ENCODE measurements around the gene PMS2.
A peak's percentile ranks its signal among the peaks of the same experiment; 100 is the strongest.
"Not testable (repeated sequence)": the region's sequence is repeated elsewhere in the genome, so short reads cannot be mapped to it uniquely, and the experiment has no call there.

PMS2 gene, protein sequence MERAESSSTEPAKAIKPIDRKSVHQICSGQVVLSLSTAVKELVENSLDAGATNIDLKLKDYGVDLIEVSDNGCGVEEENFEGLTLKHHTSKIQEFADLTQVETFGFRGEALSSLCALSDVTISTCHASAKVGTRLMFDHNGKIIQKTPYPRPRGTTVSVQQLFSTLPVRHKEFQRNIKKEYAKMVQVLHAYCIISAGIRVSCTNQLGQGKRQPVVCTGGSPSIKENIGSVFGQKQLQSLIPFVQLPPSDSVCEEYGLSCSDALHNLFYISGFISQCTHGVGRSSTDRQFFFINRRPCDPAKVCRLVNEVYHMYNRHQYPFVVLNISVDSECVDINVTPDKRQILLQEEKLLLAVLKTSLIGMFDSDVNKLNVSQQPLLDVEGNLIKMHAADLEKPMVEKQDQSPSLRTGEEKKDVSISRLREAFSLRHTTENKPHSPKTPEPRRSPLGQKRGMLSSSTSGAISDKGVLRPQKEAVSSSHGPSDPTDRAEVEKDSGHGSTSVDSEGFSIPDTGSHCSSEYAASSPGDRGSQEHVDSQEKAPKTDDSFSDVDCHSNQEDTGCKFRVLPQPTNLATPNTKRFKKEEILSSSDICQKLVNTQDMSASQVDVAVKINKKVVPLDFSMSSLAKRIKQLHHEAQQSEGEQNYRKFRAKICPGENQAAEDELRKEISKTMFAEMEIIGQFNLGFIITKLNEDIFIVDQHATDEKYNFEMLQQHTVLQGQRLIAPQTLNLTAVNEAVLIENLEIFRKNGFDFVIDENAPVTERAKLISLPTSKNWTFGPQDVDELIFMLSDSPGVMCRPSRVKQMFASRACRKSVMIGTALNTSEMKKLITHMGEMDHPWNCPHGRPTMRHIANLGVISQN

DNA sequence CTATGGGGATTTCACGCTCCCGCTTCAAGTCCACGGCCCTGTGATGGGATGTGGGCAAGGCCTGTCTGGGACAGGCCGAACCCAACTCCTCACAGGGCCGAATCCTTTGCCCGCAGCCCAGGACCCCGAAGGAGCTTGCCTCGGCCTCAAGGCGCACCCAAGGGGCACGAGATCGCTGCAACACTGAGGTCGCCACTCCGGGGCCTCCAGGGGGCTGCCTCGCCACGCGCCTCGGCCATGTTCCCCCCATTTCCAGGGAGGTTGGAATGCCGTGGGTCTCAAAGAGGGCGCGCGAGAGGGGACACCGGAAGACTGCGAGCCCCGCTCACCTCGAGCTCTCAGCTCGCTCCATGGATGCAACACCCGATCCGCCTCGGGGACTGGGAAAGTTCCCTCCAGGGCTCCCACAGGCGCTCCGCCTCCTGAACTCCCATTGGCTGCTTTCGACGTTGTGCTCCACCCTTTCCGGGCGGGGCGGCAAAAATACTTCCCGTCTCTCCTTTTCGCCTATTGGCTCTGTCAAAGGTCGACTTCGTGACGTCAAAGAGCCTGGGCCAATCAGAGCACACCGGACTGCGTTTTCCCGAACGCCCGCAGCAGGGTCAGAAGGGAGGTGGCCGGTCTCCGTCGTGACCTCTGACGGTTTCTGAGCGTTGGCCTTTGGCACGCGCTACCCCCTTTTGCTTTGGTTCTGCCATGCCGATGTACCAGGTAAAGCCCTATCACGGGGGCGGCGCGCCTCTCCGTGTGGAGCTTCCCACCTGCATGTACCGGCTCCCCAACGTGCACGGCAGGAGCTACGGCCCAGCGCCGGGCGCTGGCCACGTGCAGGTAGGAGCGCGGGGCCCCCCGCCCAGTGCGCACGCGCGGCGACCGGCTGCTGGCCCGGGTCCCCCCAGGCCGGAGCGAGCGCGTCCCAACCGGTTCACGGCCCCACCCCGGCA lies at the start of gene PMS2, which contains the start of gene AIMP2:
PMS2 (minus strand) TSS at position 382 of the 944 bp plus-strand sequence; CDS start at position 352, 30 bp downstream.
AIMP2 (plus strand) TSS at position 605 of the 944 bp plus-strand sequence; CDS start at position 697, 92 bp downstream.
- DNase-seq, result peak; percentile 96

DNA sequence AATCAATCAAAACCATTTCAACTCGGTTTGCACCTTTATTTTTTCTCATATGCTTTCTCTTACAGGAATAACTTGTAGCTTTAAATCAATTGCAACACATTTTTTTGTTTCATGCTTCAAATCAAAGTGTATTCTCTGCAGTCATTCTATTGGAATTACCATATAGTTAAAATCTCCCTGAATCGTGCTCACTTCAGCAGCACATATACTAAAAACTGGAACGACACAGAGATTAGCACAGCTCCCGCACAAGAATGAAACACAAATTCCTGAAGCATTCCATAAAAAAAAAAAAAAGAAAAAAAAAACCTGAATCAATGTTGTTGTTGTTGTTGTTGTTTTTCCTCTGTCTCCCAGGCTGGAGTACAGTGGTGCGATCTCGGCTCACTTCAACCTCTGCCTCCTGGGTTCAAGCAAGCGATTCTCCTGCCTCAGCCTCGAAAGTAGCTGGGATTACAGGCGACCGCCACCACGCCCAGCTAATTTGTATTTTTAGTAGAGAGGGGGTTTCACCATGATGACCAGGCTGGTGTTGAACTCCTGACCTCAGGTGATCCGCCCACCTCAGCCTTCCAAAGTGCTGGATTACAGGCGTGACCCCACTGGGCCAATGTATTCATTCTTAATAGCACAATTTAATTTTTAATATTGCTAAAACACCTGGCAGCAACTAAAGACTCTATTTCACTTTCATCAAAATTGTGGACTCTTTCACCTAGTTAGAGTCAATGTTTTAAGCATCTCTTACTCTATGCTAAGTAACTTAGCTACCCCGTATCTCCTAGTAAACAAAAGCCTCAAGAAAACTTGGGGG lies 48.7 kb upstream of the PMS2 start:
- DNase-seq, result no peak

GRCh38 chr7:6056616-6057015 lies 47.8 kb upstream of the PMS2 start:
- DNase-seq, result no peak

- not testable (repeated sequence) for DNase-seq
Observed at GRCh38 chr7:6051185-6051584, 42.3 kb upstream of the PMS2 start.

DNA sequence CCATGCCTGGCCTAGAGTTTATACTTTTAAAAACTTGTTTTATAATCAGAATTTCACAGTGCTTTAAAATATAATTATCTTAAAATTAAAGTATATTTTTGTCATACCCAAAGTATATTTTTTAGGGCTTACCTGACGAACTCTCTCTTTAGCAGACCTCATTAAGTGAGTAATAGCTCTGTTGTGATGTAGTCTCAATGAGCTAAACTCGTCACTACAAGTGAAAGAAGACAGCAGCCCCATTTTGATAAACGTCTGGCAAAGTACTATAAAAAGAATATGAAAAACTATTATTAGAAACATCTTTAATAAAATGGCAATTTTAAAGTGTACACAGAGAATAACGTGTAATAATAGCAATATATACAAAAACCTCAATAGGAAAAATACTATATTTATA lies 40.9 kb upstream of the PMS2 start:
- DNase-seq, result no peak

GRCh38 chr7:6035686-6036085 lies 26.8 kb upstream of the PMS2 start:
- no peak for DNase-seq

DNA sequence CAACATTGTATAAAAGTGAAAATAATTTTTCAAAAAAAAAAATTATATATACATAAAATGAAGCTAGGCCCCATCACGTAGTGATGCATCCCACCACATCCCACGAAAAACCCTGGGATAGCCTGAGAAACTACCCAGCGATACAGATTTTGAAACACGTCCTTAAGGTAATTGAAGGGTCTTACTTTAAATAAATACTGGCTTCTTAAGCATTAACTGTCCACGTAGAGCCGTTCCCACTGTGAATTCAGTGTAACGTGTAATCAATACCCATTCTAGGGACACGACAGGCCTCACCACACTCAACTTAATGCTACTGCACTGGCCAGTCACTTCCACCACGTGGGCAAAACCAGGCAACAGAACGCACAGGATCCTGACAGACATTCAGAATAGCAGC lies 26.3 kb upstream of the PMS2 start:
- DNase-seq, result no peak

GRCh38 chr7:6032641-6033040 lies 23.8 kb upstream of the PMS2 start:
- DNase-seq, result no peak

GRCh38 chr7:6032167-6032566 lies 23.3 kb upstream of the PMS2 start:
- DNase-seq, result no peak

DNA sequence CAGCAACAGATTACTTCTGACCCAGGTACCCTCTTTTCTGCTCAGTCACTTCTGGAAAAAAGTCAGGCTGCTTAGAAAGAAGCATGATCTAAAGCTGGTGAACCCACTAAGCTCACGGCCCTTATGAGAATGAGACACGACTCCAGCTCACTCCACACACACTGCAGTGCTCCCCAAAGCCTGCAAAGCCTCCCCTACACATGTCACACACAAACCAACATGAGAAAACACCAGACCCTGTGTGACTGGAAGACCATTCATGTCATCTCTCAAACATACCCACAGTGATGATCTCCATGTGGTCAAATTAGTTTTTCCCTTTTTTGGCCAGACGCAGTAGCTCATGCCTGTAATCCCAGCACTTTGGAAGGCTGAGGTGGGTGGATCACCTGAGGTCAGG lies 22.7 kb upstream of the PMS2 start:
- DNase-seq, result no peak

GRCh38 chr7:6030988-6031387 lies 22.1 kb upstream of the PMS2 start, which contains the start of gene ANKRD61:
Gene ANKRD61 (plus strand): TSS chr7:6031376. CDS start chr7:6031376, 0 bp downstream.
- no peak for DNase-seq

- DNase-seq, result no peak
Observed at GRCh38 chr7:6028563-6028962, 19.7 kb upstream of the PMS2 start.

- no peak for DNase-seq
Observed at GRCh38 chr7:6027806-6028365, 19.0 kb upstream of the PMS2 start.

DNA sequence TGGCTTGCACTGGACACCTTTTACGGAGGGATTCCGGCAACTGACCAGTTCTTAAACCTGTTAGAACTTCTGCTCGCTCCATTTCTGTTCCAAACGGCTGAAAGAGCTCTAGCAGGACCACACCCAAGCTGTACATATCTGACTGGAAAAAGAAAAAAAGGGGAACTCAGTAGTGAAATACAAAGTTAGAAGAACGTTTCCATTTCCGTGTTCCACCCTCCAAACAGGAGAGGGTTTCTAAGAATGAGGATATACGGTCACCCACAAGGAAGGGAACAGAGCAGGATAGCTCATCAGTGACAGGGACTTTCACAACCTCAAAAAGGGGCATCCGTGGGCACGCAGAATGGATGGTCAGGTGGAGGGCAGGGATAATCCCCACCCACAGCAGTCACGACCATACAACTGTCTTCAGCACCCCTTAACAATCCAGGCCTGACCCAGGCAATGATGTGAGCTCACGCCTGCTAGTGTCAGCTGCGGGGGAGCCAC lies 18.0 kb upstream of the PMS2 start:
- DNase-seq, result no peak

GRCh38 chr7:6026011-6026819 lies 17.4 kb upstream of the PMS2 start:
- no peak for DNase-seq

DNA sequence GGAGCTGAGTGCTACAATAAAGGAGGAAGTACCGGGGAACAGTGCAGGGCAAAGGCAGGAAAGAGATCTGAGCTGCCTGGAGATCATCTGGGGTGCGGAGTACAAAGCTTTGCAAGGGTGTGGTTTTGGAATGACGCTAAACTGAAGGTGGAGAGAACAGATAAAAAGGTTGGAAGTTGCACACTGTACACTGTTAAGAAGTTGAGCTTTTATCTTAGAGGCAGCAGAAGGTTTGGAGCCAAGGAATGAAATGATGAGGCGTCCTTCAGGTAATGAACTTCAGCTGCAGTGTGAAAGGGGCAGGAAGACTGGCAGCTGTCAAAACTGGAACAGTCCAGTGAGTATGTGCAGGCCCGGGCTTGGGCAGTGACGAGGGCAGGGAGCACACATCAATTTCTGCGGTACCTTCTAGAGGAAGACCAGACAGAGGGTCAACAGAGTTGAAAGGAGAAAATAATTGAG lies 15.2 kb upstream of the PMS2 start:
- no peak for DNase-seq

DNA sequence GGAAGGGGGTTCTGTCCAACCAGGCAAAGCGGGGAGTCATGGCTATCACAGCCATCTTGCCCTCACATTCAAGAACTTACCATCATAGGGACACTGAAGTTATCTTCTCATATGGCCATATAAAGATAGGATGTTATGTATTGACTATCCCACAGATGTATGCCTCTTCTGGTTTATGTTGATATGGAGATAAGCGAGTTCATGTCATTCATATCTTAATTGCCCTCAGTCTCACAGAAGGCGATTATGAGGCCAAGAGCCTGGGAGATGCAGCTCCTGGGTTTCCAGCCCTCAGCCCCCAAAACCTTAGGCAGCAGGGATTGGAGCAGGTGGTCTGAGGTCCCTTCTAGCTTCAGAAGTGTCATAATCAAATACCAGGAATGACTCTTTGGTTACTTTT lies 13.9 kb upstream of the PMS2 start:
- DNase-seq, result no peak

DNA sequence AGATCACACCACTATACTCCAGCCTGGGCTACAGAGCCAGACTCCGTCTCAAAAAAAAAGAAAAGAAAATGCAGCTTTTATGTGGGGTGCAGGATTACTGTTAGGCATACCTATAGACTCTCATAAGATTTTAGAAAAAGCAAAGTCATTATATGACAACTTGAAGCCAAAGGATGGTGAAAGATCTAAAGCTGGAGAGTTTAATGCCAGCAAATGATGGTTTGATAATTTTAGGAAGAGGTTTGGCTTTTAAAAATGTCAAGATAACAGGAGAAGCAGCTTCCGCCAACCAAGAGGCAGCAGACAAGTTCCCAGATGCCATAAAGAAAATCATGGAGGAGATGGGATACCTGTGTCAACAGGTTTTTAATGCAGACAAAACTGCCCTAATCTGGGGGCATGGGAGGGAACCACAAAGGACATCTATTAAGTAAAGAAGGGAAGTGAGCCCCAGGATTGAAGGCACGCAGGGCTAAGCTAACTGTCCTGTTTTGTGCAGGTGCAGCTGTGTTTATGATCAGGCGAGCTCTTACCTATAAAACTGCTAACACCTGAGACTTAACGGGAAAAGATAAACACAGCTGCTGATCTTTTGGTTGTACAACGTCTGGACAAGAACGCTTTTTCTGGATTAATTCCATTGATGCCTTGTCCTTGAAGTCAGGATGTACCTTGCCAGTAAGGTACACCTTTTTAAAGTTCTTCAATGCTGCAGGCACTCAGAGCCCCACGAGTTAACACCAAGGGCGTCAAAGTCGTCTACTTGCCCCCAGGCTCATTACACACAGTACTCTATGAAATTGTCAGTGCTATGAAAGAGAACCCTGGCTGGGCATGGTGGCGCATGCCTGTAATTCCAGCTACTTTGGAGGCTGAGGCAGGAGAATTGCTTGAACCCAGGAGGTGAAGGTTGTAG lies 11.8 kb upstream of the PMS2 start:
- DNase-seq, result no peak

DNA sequence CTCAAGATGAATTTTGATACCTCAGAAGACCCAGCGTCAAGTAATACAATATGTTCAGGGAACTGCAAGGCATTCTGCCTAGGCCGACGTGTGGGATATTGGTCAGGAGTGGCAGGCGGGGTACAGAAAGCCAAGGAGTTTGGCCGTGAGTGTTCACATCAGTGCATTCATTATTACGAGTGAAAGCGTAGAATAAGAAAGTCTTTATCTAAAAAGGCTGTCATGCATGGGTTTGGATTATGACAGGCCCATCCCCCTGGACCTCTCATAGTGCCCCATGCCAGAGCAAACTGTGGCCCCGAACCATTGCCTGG lies 7.8 kb upstream of the PMS2 start:
- DNase-seq, result no peak
